ENCODE data around the gene TLR3.

DNA sequence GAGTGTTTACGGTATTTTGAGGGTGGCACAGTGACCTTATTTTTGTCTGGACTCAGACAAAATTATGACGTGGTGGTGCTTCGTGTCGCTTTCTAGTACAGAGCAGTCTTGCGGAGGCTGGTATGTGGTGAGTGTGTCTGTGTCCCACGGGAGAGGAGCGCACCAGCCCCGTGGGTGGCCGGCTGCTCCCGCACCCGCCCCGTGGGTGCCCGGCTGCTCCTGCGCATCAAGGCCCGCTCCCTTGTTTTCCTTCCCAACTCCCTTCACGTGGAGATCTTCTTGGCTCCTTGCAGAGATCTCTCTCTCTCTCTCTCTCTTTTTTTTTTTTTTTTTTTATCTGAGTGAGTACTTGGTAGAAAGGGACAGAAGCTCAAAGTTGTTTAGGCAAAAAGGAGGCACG lies 23.3 kb downstream of the TLR3 start:
- TF ChIP-seq CTCF (IDR thresholded peaks at IDR 0.05; ENCODE audit: insufficient read depth, low read depth, low read length) (no peak), EZH2 (IDR thresholded peaks at IDR 0.05; ENCODE audit: insufficient read depth, low read length) (no peak)
